ENCODE data around the gene C20orf144. TPM values are rescaled to one million over a fixed set of nuclear protein-coding genes. Genes with fewer than 3 reads are reported as not detected.

C20orf144 gene
- total and polyA plus RNA-seq, 9 of the 15 experiments (the other 6 are each of a cell fraction or from before 2014, with no cell fraction given) = 0.04 to 0.23 (median 0.11) TPM; not detected in 2

GRCh38 chr20:33663161-33664084 lies 1.3 kb downstream of the C20orf144 start (continued):
- TF ChIP-seq UBTF (IDR thresholded peaks at IDR 0.05; ENCODE audit: borderline replicate concordance in 1 of 2, low read depth in 2 of 2, low read length in 2 of 2) (peak; percentile 79 to 87), AFF1 (IDR thresholded peaks at IDR 0.05; ENCODE audit: low read depth in 1 of 2, partially characterized antibody in 2 of 2) (no peak), ZNF830 (CRISPR knock-in tag; IDR thresholded peaks at IDR 0.05) (no peak), RAD51 (IDR thresholded peaks at IDR 0.05; ENCODE audit: borderline replicate concordance, low read depth) (no peak), GABPA (tag; conservative IDR thresholded peaks at IDR 0.05; ENCODE audit: low read depth) (peak; percentile 96), WHSC1 (IDR thresholded peaks at IDR 0.05; ENCODE audit: low read length) (no peak), HMG20B (CRISPR knock-in tag; IDR thresholded peaks at IDR 0.05) (no peak), MAZ (CRISPR knock-in tag; conservative IDR thresholded peaks at IDR 0.05 in 1 of 2, IDR thresholded peaks at IDR 0.05 in 1 of 2) (peak in 1 of 2 experiments; percentile 85; a peak in 2 of 4 replicates), ZNF57 (CRISPR knock-in tag; IDR thresholded peaks at IDR 0.05) (peak; percentile 74; the same call in 1 of the 2 replicates), GATAD2B (IDR thresholded peaks at IDR 0.05; ENCODE audit: borderline replicate concordance) (no peak), BRCA1 (IDR thresholded peaks at IDR 0.05) (no peak), BRCA1 (CRISPR knock-in tag; IDR thresholded peaks at IDR 0.05) (no peak), TCFL5 (CRISPR knock-in tag; conservative IDR thresholded peaks at IDR 0.05) (no peak), SIRT6 (IDR thresholded peaks at IDR 0.05; ENCODE audit: low read depth, low read length) (no peak), TCF7 (IDR thresholded peaks at IDR 0.05; ENCODE audit: borderline replicate concordance) (no peak), SRSF1 (IDR thresholded peaks at IDR 0.05; ENCODE audit: low read depth, low read length) (0 out of 2 replicates have a peak, but pooled peaks have one; percentile 32), CLOCK (CRISPR knock-in tag; IDR thresholded peaks at IDR 0.05; ENCODE audit: borderline replicate concordance) (no peak), SRF (CRISPR knock-in tag; IDR thresholded peaks at IDR 0.05) (0 out of 4 replicates have a peak, but pooled peaks of 1 of the 2 experiments have one; percentile 21)

Measured in K562 (cell line).